ENCODE data around the gene LBP. TPM values are rescaled to one million over a fixed set of nuclear protein-coding genes. Genes with fewer than 3 reads are reported as not detected.

Gene LBP
- total RNA-seq, 1 experiment from 2014 or later = 0.52 TPM

DNA sequence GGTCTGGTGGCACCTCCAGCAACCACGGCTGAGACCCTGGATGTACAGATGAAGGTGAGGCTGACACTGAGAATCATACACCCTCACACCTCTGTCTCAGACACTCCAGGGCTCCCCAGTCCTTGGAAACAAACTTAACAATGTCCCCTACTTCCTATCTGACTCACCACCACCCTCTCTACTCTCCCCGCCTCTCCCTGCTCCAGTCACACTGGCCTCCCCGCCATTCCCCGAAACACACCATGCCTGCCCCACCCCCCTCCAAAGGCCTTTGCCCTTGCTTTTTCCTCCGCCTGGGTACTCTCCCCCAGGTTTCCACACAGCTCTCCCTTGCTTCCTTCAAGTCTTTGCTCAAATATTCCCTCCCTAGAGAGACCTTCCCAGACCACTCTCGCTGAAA is 26.1 kb upstream of the LBP start:
- Histone ChIP-seq H3K4ac (ENCODE audit: low read depth, low read length) (no peak overlapping the region), H3K79me1 (ENCODE audit: insufficient read depth, low read depth, low read length, poor library complexity, severe bottlenecking) (no peaks in the 10 kb centered on the region), H4K20me1 (ENCODE audit: control insufficient read depth, insufficient read depth, insufficient read length) (no peaks in the 10 kb centered on the region), H3K23me2 (ENCODE audit: insufficient read length, low read depth, low read length, poor library complexity, severe bottlenecking) (no peaks in the 10 kb centered on the region), H3K4me2 (ENCODE audit: insufficient read depth, insufficient read length, low read length) (no peak overlapping the region), H3K27ac (ENCODE audit: insufficient read length, low read depth, low read length) (no peak overlapping the region), H2BK20ac (ENCODE audit: low read depth, low read length, poor library complexity, severe bottlenecking) (no peak overlapping the region), H3K9ac (ENCODE audit: extremely low read depth, insufficient read length, low read length) (no peak overlapping the region), H3K27me3 (ENCODE audit: insufficient read depth, low read length) (no peaks in the 10 kb centered on the region), H3K18ac (ENCODE audit: insufficient read length, low read depth, low read length) (no peak overlapping the region), H2BK15ac (ENCODE audit: low read depth, low read length) (no peak overlapping the region), H4K91ac (ENCODE audit: insufficient read length, low read depth, low read length) (no peak overlapping the region), H4K5ac (ENCODE audit: insufficient read length, low read depth, low read length) (no peak overlapping the region), H3T11ph (ENCODE audit: low read length) (no peak overlapping the region), H4K8ac (replicated peaks; ENCODE audit: insufficient read length, low read depth, low read length) (no peak overlapping the region), H2AFZ (ENCODE audit: low read length) (no peak overlapping the region), H3K14ac (ENCODE audit: insufficient read depth, low read length) (no peak overlapping the region), H3K9me3 (ENCODE audit: control insufficient read depth, low read depth, low read length) (no peaks in the 10 kb centered on the region), H2BK5ac (ENCODE audit: insufficient read length, low read length) (no peak overlapping the region), H3K79me2 (ENCODE audit: insufficient read depth, low read length) (no peaks in the 10 kb centered on the region; the same call in 1 of the 2 replicates), H3K56ac (ENCODE audit: insufficient read length, low read depth, low read length) (no peak overlapping the region), H3K23ac (ENCODE audit: insufficient read length, low read depth, low read length) (no peak overlapping the region), H3K4me1 (ENCODE audit: insufficient read depth, low read length) (no peaks in the 10 kb centered on the region), H2AK5ac (ENCODE audit: insufficient read length, low read length) (no peak overlapping the region), H2BK12ac (ENCODE audit: insufficient read length, low read depth, low read length) (no peak overlapping the region), H2BK120ac (ENCODE audit: low read depth, low read length, poor library complexity, severe bottlenecking) (no peak overlapping the region)
- Mint-ChIP-seq H3K27me3 (ENCODE audit: low read depth) (peaks cover 29% of the 10 kb centered on the region), H3K27ac (no peak overlapping the region), H3K36me3 (ENCODE audit: insufficient read depth in 1 of 3, low read depth in 3 of 3) (no peaks in the 10 kb centered on the region), H3K4me3 (no peak overlapping the region), H3K9me3 (no peaks in the 10 kb centered on the region), H3K4me1 (peaks cover 0 to 3% of the 10 kb centered on the region in 2 experiments; a peak in 1 of 4 replicates)
- no peak for DNase-seq
- no peak for TF ChIP-seq CTCF (conservative IDR thresholded peaks at IDR 0.05)
- no CpG with 5 or more reads among the region's 6 CpGs for WGBS (ENCODE audit: extremely low coverage, insufficient read length, low lambda C conversion rate)

Measured in H9 (cell line).